Ovary (tissue), 9 donors: Measurements from ENCODE around the gene SLC2A10. TPM values are rescaled to one million over a fixed set of nuclear protein-coding genes. Genes with fewer than 3 reads are reported as not detected.

Experiments used
- DNase-seq, 5 donors: peaks; one replicate each; pipeline ENCODE4 v3.0.0-alpha.2; 2019 to 2020
- H3K27ac ChIP-seq, 2 donors: fragments of 200-600 bp; one replicate each; pipeline versions ENCODE4 v1.5.1 to v1.8.0; 2019 to 2022
- H3K27me3 ChIP-seq: fragments of 200-600 bp; one replicate; pipeline ENCODE4 v1.8.0; 2022
- H3K36me3 ChIP-seq: fragments of 200-600 bp; sonication (generic); one replicate; pipeline ENCODE4 v1.5.1; 2019
- H3K4me1 ChIP-seq: one replicate; pipeline ENCODE4 v1.8.1; 2013; ENCODE audit warnings: mild to moderate bottlenecking, moderate library complexity; ENCODE audit not compliant: insufficient read depth
- H3K4me3 ChIP-seq: fragments of 200-600 bp; sonication (generic); one replicate; pipeline ENCODE4 v1.5.1; 2017
- H3K9me3 ChIP-seq, 2 donors: fragments of 200-600 bp in 1 of 2; sonication (generic) in 1 of 2; one replicate each; pipeline versions ENCODE4 v1.5.1 to v1.8.1; 2013 to 2019; ENCODE audit warnings: mild to moderate bottlenecking in 1 of 2, moderate library complexity in 1 of 2
- CTCF ChIP-seq, 3 donors: fragments of 450-650 bp in 2 of 3; fragments of 200-600 bp in 1 of 3; IDR thresholded peaks; one replicate each; pipeline versions ENCODE4 v1.5.1 to v1.8.0; 2016 to 2022; ENCODE audit warnings: antibody characterized with exemption in 3 of 3, mild to moderate bottlenecking in 1 of 3
- EP300 ChIP-seq: sonication (generic); formaldehyde crosslinking; IDR thresholded peaks from one replicate; pipeline ENCODE4 v1.6.1; 2017; ENCODE audit warnings: antibody characterized with exemption
- POLR2A ChIP-seq: fragments of 450-650 bp; IDR thresholded peaks from one replicate; pipeline ENCODE4 v1.6.1; 2017; ENCODE audit warnings: antibody characterized with exemption, mild to moderate bottlenecking, moderate library complexity
- WGBS, 3 donors: extraction: QIAGEN DNeasy Blood & Tissue Kit in 1 of 3; methylation state at CpG; one replicate each; pipeline versions ENCODE4 v1.1.5 to v1.1.7; 2013 to 2017; 5-methylcytosine and 5-hydroxymethylcytosine counted together
- intact Hi-C, 4 donors: fragments of 100-400 bp; cut with DNase I; formaldehyde crosslinking; loops; one replicate each; pipeline versions ENCODE4 v1.11.0 to v1.15.1; 2022 to 2023
- polyA plus RNA-seq, 2 donors: library from polyadenylated mRNA; stranded (reverse); fragments of 200-250 nt in 1 of 2; fragments of 350-450 nt in 1 of 2; fragmentation: Illumina TruSeq in 1 of 2; extraction: RNeasy Lipid Tissue Mini Kit (QIAGEN cat#74804) in 1 of 2; gene quantifications; one replicate each; pipeline ENCODE4 v1.2.3, GENCODE V29; 2013 to 2014
- total RNA-seq, 7 donors: library from RNA; depleted of rRNA in 2 of 7; stranded (reverse); fragments of >200 nt in 2 of 7; fragmentation: NEBNext Ultra II Directional in 3 of 7; extraction: Animal tissue kit (Norgen Biotek cat#: 25700) in 3 of 7; gene quantifications; one replicate each; pipeline versions ENCODE4 v1.1.0 to v1.2.4, GENCODE V29; 2016 to 2023
- donor health status: DM: no; HTN: no; CAD: no; lungs with moderate emphysema.
- donor health status: DM: no; HTN: no; CAD: no.
- donor health status: Bipolar disorder and iron deficiency.
- donor health status: DM: yes; HTN: yes; CAD: no.
- donor health status: DM: no; HTN: no; CAD: no.
- donor health status: DM: yes; HTN: yes; CAD: no.

Gene SLC2A10
- total and polyA plus RNA-seq, 9 donors = 7.3 to 27.7 (median 15.1) TPM

GRCh38 chr20:46712056-46712636 lies 2.7 kb downstream of the SLC2A10 start:
- WGBS, 3 donors = 78 to 80% (median 78%) methylated on average over 5 of the region's 5 CpGs
- H3K4me3 ChIP-seq = no peak overlapping the region
- no peaks in the 10 kb centered on the region for H3K36me3 ChIP-seq
- TF ChIP-seq EP300 (no peak), POLR2A (no peak), CTCF (IDR thresholded peaks at IDR 0.05) (no peak)
- H3K4me1 ChIP-seq = peaks cover 21% of the 10 kb centered on the region
- H3K27me3 ChIP-seq = no peaks in the 10 kb centered on the region
- no peak overlapping the region for H3K27ac ChIP-seq
- intact Hi-C loops = no loop called here
- no peak for DNase-seq
- H3K9me3 ChIP-seq = no peaks in the 10 kb centered on the region

- Histone ChIP-seq H3K4me3 (no peak overlapping the region), H3K27me3 (no peaks in the 10 kb centered on the region), H3K9me3 (no peaks in the 10 kb centered on the region), H3K36me3 (no peaks in the 10 kb centered on the region), H3K27ac (no peak overlapping the region), H3K4me1 (peaks cover 19% of the 10 kb centered on the region)
- intact Hi-C loops = no loop called here
- no peak for TF ChIP-seq POLR2A
- TF ChIP-seq EP300 = no peak
- no peak for DNase-seq
- 94 to 95% (median 94%) methylated on average over 15 of the region's 15 CpGs for WGBS, 3 donors
These were observed 4.7 kb downstream of the SLC2A10 start for GRCh38 chr20:46713957-46714834.

- H3K27ac ChIP-seq = no peak overlapping the region
- H3K36me3 ChIP-seq = no peaks in the 10 kb centered on the region
- intact Hi-C loops = no loop called here
- H3K27me3 ChIP-seq = no peaks in the 10 kb centered on the region
- peaks cover 17% of the 10 kb centered on the region for H3K4me1 ChIP-seq
- no peak overlapping the region for H3K4me3 ChIP-seq
- 10 to 19% (median 14%) methylated on average over 4 of the region's 4 CpGs for WGBS, 3 donors
- peak; percentile 34 for TF ChIP-seq EP300
- no peak for TF ChIP-seq POLR2A
- TF ChIP-seq CTCF (IDR thresholded peaks at IDR 0.05) = peak in 1 of 3 donors; percentile 40
- DNase-seq = peak; percentile 39 to 77 (median 55)
- no peaks in the 10 kb centered on the region for H3K9me3 ChIP-seq
These were observed 5.9 kb downstream of the SLC2A10 start for GRCh38 chr20:46715292-46715756.

- no peaks in the 10 kb centered on the region for H3K27me3 ChIP-seq
- no peak for TF ChIP-seq EP300
- TF ChIP-seq CTCF (IDR thresholded peaks at IDR 0.05) = no peak
- TF ChIP-seq POLR2A = no peak
- H3K4me3 ChIP-seq = no peak overlapping the region
- peaks cover 12% of the 10 kb centered on the region for H3K4me1 ChIP-seq
- H3K36me3 ChIP-seq = no peaks in the 10 kb centered on the region
- intact Hi-C loops = no loop called here
- WGBS, 3 donors = 88 to 94% (median 91%) methylated on average over 9 of the region's 9 CpGs
- H3K27ac ChIP-seq = no peak overlapping the region
- DNase-seq = no peak
- no peaks in the 10 kb centered on the region for H3K9me3 ChIP-seq
These were observed 8.5 kb downstream of the SLC2A10 start for GRCh38 chr20:46717818-46718541.
